ENCODE results near the gene GABRP.

Gene GABRP

GRCh38 chr5:170861667-170861916, 78.1 kb downstream of the GABRP start:
- DNase-seq = no peak

- DNase-seq = peak in 11 of 56 donors; percentile 2 to 20 (median 8)
Measured at GRCh38 chr5:170861917-170862766, 78.6 kb downstream of the GABRP start, which contains the start of gene RANBP17. RANBP17 (plus strand) TSS chr5:170862018.

- no peak for DNase-seq
Measured at GRCh38 chr5:170863646-170864045, 80.1 kb downstream of the GABRP start.

Measured in nucleus accumbens (tissue), 56 donors.